Measurements from ENCODE around the gene RAB20. TPM values are rescaled to one million over a fixed set of nuclear protein-coding genes. Genes with fewer than 3 reads are reported as not detected.

RAB20 gene
- total and polyA plus RNA-seq, 4 donors = 35.8 to 118 (median 45.4) TPM

GRCh38 chr13:110475117-110475516, 86.4 kb downstream of the RAB20 start:
- no peak overlapping the region for H3K4me3 ChIP-seq
- peaks cover 0 to 11% (median 0%) of the 10 kb centered on the region in 5 donors for H3K4me1 ChIP-seq (ENCODE audit: control insufficient read depth in 5 of 5, insufficient read depth in 5 of 5, low read length in 5 of 5)
- TF ChIP-seq CTCF (IDR thresholded peaks at IDR 0.05; ENCODE audit: control extremely low read depth, extremely low read depth) = no peak
- peak; percentile 36 for ATAC-seq (ENCODE audit: insufficient read depth, low FRiP score)
- no peak overlapping the region for H3K27ac ChIP-seq (ENCODE audit: low read depth in 1 of 2, low read length in 1 of 2)
- no peak overlapping the region for H3K9ac ChIP-seq (ENCODE audit: insufficient read depth in 1 of 2, low read length in 2 of 2)
- no peaks in the 10 kb centered on the region for H3K9me3 ChIP-seq (ENCODE audit: control insufficient read depth in 4 of 4, insufficient read depth in 3 of 4, low read length in 3 of 4)
- peak in 2 of 3 donors; percentile 8 to 50 for DNase-seq
- 56 to 64% methylated on average over 9 of the region's 9 CpGs for WGBS, 2 donors
- peaks cover 7 to 31% (median 26%) of the 10 kb centered on the region in 4 donors for H3K36me3 ChIP-seq (ENCODE audit: control insufficient read depth in 4 of 4, insufficient read depth in 4 of 4, low read length in 4 of 4)
- H3K27me3 ChIP-seq (ENCODE audit: control insufficient read depth in 3 of 3, insufficient read depth in 3 of 3, low read length in 2 of 3) = no peaks in the 10 kb centered on the region

GRCh38 chr13:110474713-110475112, 86.8 kb downstream of the RAB20 start:
- Histone ChIP-seq H3K27ac (ENCODE audit: low read depth in 1 of 2, low read length in 1 of 2) (no peak overlapping the region), H3K27me3 (ENCODE audit: control insufficient read depth in 3 of 3, insufficient read depth in 3 of 3, low read length in 2 of 3) (no peaks in the 10 kb centered on the region), H3K36me3 (ENCODE audit: control insufficient read depth in 4 of 4, insufficient read depth in 4 of 4, low read length in 4 of 4) (peaks cover 7 to 32% (median 26%) of the 10 kb centered on the region in 4 donors), H3K9ac (ENCODE audit: insufficient read depth in 1 of 2, low read length in 2 of 2) (no peak overlapping the region), H3K9me3 (ENCODE audit: control insufficient read depth in 4 of 4, insufficient read depth in 3 of 4, low read length in 3 of 4) (no peaks in the 10 kb centered on the region), H3K4me1 (ENCODE audit: control insufficient read depth in 5 of 5, insufficient read depth in 5 of 5, low read length in 5 of 5) (peaks cover 0 to 11% (median 0%) of the 10 kb centered on the region in 5 donors), H3K4me3 (no peak overlapping the region)
- no peak for ATAC-seq (ENCODE audit: insufficient read depth, low FRiP score)
- no peak for DNase-seq
- 86 to 96% methylated on average over 21 of the region's 21 CpGs for WGBS, 2 donors
- TF ChIP-seq CTCF (IDR thresholded peaks at IDR 0.05; ENCODE audit: control extremely low read depth, extremely low read depth) = no peak

Other genes starting within 250 kb of the RAB20 start
- 10 to 100 TPM; 28.6 to 28.9 TPM for gene NAXD, start 53.8 kb upstream of the RAB20 start, total RNA-seq
- gene NAXD, start 53.8 kb upstream of the RAB20 start, polyA plus RNA-seq = 10 to 100 TPM; 24.1 to 28.6 TPM
- gene CARS2, start 144.4 kb upstream of the RAB20 start, total RNA-seq = 10 to 100 TPM; 61.9 to 79.5 TPM
- gene CARS2, start 144.4 kb upstream of the RAB20 start, polyA plus RNA-seq = 100 to 1,000 TPM in 1 of 2 donors, 10 to 100 TPM in 1; 70.5 to 102 TPM
- 10 to 100 TPM; 13.7 to 20.4 TPM for gene ING1, start 152.0 kb upstream of the RAB20 start, total RNA-seq
- 10 to 100 TPM in 1 of 2 donors, 1 to 10 TPM in 1; 8.8 to 20.6 TPM for gene ING1, start 152.0 kb upstream of the RAB20 start, polyA plus RNA-seq

Data from lung (tissue), 12 donors.